CD14-positive monocyte (primary cell): ENCODE data around the gene CTNNA2. TPM values are rescaled to one million over a fixed set of nuclear protein-coding genes. Genes with fewer than 3 reads are reported as not detected.

Experiments used
- DNase-seq, 3 donors: peaks; one replicate each; pipeline ENCODE4 v3.0.0-alpha.2; 2011 to 2022
- H2AFZ ChIP-seq: 2 replicates; pipeline ENCODE4 v1.6.0; 2012; ENCODE audit warnings: mild to moderate bottlenecking, low read depth, low read length, inconsistent platforms; ENCODE audit not compliant: insufficient read depth, poor library complexity, severe bottlenecking
- H3K27ac ChIP-seq, 2 donors: 1 replicate in 1 of 2; 2 replicates in 1 of 2; pipeline ENCODE4 v1.5.1; 2012 to 2013; ENCODE audit warnings: low read length in 2 of 2, control low read depth in 1 of 2, inconsistent platforms in 1 of 2, low read depth in 1 of 2, mild to moderate bottlenecking in 1 of 2
- H3K27me3 ChIP-seq, 2 donors: one replicate each; pipeline versions ENCODE4 v1.6.0 to v1.6.1; 2011 to 2013; ENCODE audit warnings: low read length in 2 of 2; ENCODE audit not compliant: control insufficient read depth in 2 of 2, insufficient read depth in 2 of 2
- H3K36me3 ChIP-seq, 2 donors: replicated peaks in 1 of 2; 1 replicate in 1 of 2; 2 replicates in 1 of 2; pipeline versions ENCODE4 v1.5.1 to v1.6.1; 2012 to 2013; ENCODE audit warnings: low read length in 2 of 2, control low read depth in 1 of 2, inconsistent platforms in 1 of 2, mild to moderate bottlenecking in 1 of 2; ENCODE audit not compliant: insufficient read depth in 2 of 2, control insufficient read depth in 1 of 2
- H3K4me1 ChIP-seq, 2 donors: 1 replicate in 1 of 2; 2 replicates in 1 of 2; pipeline versions ENCODE4 v1.5.1 to v1.6.1; 2012 to 2013; ENCODE audit warnings: low read length in 2 of 2, control low read depth in 1 of 2, inconsistent platforms in 1 of 2, mild to moderate bottlenecking in 1 of 2, moderate library complexity in 1 of 2; ENCODE audit not compliant: insufficient read depth in 2 of 2, control insufficient read depth in 1 of 2
- H3K4me2 ChIP-seq: replicated peaks from 2 replicates; pipeline ENCODE3; 2012; ENCODE audit warnings: low read length, moderate library complexity, mild to moderate bottlenecking; ENCODE audit not compliant: poor library complexity, severe bottlenecking; ENCODE audit errors: extremely low read depth
- H3K4me3 ChIP-seq, 3 experiments: fragments of 200-600 bp in 1 of 3; sonication (generic) in 1 of 3; replicated peaks in 1 of 3; 1 replicate in 2 of 3; 2 replicates in 1 of 3; pipeline ENCODE4 v1.5.1; 2011 to 2013; ENCODE audit warnings: low read length in 3 of 3, mild to moderate bottlenecking in 3 of 3, control low read depth in 2 of 3, low read depth in 2 of 3, inconsistent platforms in 1 of 3, moderate library complexity in 1 of 3
- H3K79me2 ChIP-seq: 2 replicates; pipeline ENCODE4 v1.6.0; 2012; ENCODE audit warnings: mild to moderate bottlenecking, control low read depth, inconsistent platforms, low read length, moderate library complexity; ENCODE audit not compliant: insufficient read depth
- H3K9ac ChIP-seq: 2 replicates; pipeline ENCODE4 v1.6.0; 2017; ENCODE audit warnings: low read length, mild to moderate bottlenecking; ENCODE audit not compliant: insufficient read depth, poor library complexity, severe bottlenecking
- H3K9me3 ChIP-seq, 2 donors: replicated peaks in 1 of 2; 1 replicate in 1 of 2; 2 replicates in 1 of 2; pipeline versions ENCODE4 v1.5.1 to v1.6.1; 2012 to 2013; ENCODE audit warnings: low read length in 2 of 2, control low read depth in 1 of 2; ENCODE audit not compliant: control insufficient read depth in 1 of 2, insufficient read depth in 1 of 2
- H4K20me1 ChIP-seq: 2 replicates; pipeline ENCODE4 v1.6.0; 2012; ENCODE audit warnings: mild to moderate bottlenecking, low read length, control low read depth, moderate library complexity; ENCODE audit not compliant: insufficient read depth
- H3K27ac Mint-ChIP-seq, 7 donors: one replicate each; pipeline ENCODE4 v1.8.0; 2020; ENCODE audit warnings: mild to moderate bottlenecking in 7 of 7, mixed read lengths in 7 of 7, moderate library complexity in 6 of 7, inconsistent platforms in 2 of 7
- H3K27me3 Mint-ChIP-seq, 3 donors: one replicate each; pipeline ENCODE4 v1.8.0; 2021 to 2022; ENCODE audit warnings: low read depth in 3 of 3, mild to moderate bottlenecking in 3 of 3, mixed read lengths in 3 of 3, moderate library complexity in 3 of 3, inconsistent platforms in 1 of 3
- H3K36me3 Mint-ChIP-seq, 2 donors: one replicate each; pipeline ENCODE4 v1.8.0; 2020; ENCODE audit warnings: mixed read lengths in 2 of 2, inconsistent platforms in 1 of 2, mild to moderate bottlenecking in 1 of 2
- H3K4me1 Mint-ChIP-seq: one replicate; pipeline ENCODE4 v1.8.0; 2020; ENCODE audit warnings: mild to moderate bottlenecking, mixed read lengths
- H3K4me3 Mint-ChIP-seq, 2 donors: one replicate each; pipeline ENCODE4 v1.8.0; 2020; ENCODE audit warnings: mild to moderate bottlenecking in 2 of 2, mixed read lengths in 2 of 2, moderate library complexity in 1 of 2
- H3K9me3 Mint-ChIP-seq, 7 donors: one replicate each; pipeline ENCODE4 v1.8.0; 2020 to 2022; ENCODE audit warnings: mixed read lengths in 7 of 7, mild to moderate bottlenecking in 6 of 7, moderate library complexity in 6 of 7, inconsistent platforms in 2 of 7
- WGBS: methylation state at CpG from one replicate; pipeline ENCODE4 v1.1.5; 2013; ENCODE audit warnings: missing lambda C conversion rate; ENCODE audit not compliant: insufficient coverage; 5-methylcytosine and 5-hydroxymethylcytosine counted together
- intact Hi-C, 2 donors: fragments of 100-400 bp; cut with micrococcal nuclease; formaldehyde crosslinking; loops; one replicate each; pipeline versions ENCODE4 v1.15.0 to v1.15.1; 2023
- polyA plus RNA-seq, 3 donors: library from polyadenylated mRNA; depleted of rRNA in 1 of 3; unstranded in 2 of 3; stranded (reverse) in 1 of 3; fragments of 300-500 nt in 2 of 3; fragments of >200 nt in 1 of 3; fragmentation: Illumina TruSeq in 2 of 3; gene quantifications; 1 replicate in 2 of 3; 2 replicates in 1 of 3; pipeline ENCODE4 v1.2.3, GENCODE V29; 2012 to 2021
- TF ChIP-seq, protein P1 (sequence below): fragments of 200-600 bp; IDR thresholded peaks from one replicate; pipeline ENCODE4 v1.8.0; 2022; ENCODE audit warnings: antibody characterized with exemption, mild to moderate bottlenecking

Gene CTNNA2
- polyA plus RNA-seq, 3 donors: not detected

- H2AFZ ChIP-seq: no peak overlapping the region
- Mint-ChIP-seq H3K27ac (no peak overlapping the region), H3K36me3 (no peaks in the 10 kb centered on the region), H3K9me3 (no peaks in the 10 kb centered on the region), H3K4me1 (no peaks in the 10 kb centered on the region), H3K4me3 (no peak overlapping the region), H3K27me3 (no peaks in the 10 kb centered on the region)
- no peaks in the 10 kb centered on the region for H3K4me1 ChIP-seq
- no peaks in the 10 kb centered on the region for H3K36me3 ChIP-seq
- no peaks in the 10 kb centered on the region for H3K27me3 ChIP-seq
- H4K20me1 ChIP-seq: no peaks in the 10 kb centered on the region
- no peaks in the 10 kb centered on the region for H3K9me3 ChIP-seq
- intact Hi-C loops: no loop called here
- no peak overlapping the region for H3K4me3 ChIP-seq
- H3K4me2 ChIP-seq: no peak overlapping the region
- DNase-seq: no peak
- no peak overlapping the region for H3K9ac ChIP-seq
- H3K27ac ChIP-seq: no peak overlapping the region
- WGBS: 71% methylated on average over 1 of the region's 1 CpG
- no peaks in the 10 kb centered on the region for H3K79me2 ChIP-seq
- TF ChIP-seq, protein P1, sequence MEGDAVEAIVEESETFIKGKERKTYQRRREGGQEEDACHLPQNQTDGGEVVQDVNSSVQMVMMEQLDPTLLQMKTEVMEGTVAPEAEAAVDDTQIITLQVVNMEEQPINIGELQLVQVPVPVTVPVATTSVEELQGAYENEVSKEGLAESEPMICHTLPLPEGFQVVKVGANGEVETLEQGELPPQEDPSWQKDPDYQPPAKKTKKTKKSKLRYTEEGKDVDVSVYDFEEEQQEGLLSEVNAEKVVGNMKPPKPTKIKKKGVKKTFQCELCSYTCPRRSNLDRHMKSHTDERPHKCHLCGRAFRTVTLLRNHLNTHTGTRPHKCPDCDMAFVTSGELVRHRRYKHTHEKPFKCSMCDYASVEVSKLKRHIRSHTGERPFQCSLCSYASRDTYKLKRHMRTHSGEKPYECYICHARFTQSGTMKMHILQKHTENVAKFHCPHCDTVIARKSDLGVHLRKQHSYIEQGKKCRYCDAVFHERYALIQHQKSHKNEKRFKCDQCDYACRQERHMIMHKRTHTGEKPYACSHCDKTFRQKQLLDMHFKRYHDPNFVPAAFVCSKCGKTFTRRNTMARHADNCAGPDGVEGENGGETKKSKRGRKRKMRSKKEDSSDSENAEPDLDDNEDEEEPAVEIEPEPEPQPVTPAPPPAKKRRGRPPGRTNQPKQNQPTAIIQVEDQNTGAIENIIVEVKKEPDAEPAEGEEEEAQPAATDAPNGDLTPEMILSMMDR: no peak
These were observed 334.0 kb downstream of the CTNNA2 start for GRCh38 chr2:79846878-79847277.

DNA sequence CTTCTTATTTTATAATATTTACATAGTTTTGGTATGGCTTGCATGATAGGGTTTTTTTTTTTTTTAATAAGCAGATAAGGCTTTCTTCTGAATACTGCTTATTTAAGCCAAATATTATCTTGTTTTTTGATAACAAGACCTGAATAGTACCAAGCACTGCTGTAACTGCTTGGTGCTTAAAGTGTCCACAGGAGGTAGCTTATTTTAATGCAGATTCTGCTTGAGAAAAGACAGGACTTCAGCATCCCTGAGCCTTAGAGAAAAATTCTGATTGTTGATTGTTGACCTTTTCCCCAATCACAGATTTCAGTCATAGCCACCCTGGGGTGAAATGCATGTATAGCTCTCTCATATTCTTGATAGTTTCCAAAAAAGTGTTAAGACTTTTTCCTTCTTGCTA lies 336.4 kb downstream of the CTNNA2 start:
- Histone ChIP-seq H3K4me3 (no peak overlapping the region), H3K4me1 (no peaks in the 10 kb centered on the region), H3K9me3 (no peaks in the 10 kb centered on the region), H3K27me3 (no peaks in the 10 kb centered on the region), H2AFZ (no peak overlapping the region), H3K27ac (no peak overlapping the region), H3K36me3 (no peaks in the 10 kb centered on the region), H3K9ac (no peak overlapping the region), H4K20me1 (no peaks in the 10 kb centered on the region), H3K4me2 (no peak overlapping the region), H3K79me2 (no peaks in the 10 kb centered on the region)
- Mint-ChIP-seq H3K4me1 (no peaks in the 10 kb centered on the region), H3K27ac (no peak overlapping the region), H3K36me3 (no peaks in the 10 kb centered on the region), H3K9me3 (no peaks in the 10 kb centered on the region), H3K4me3 (no peak overlapping the region), H3K27me3 (peaks cover 0 to 1% (median 0%) of the 10 kb centered on the region in 3 donors)
- intact Hi-C loops: no loop called here
- TF ChIP-seq, protein P1: no peak
- no peak for DNase-seq
